Measurements from ENCODE around the gene PSMB5.

Gene PSMB5

DNA sequence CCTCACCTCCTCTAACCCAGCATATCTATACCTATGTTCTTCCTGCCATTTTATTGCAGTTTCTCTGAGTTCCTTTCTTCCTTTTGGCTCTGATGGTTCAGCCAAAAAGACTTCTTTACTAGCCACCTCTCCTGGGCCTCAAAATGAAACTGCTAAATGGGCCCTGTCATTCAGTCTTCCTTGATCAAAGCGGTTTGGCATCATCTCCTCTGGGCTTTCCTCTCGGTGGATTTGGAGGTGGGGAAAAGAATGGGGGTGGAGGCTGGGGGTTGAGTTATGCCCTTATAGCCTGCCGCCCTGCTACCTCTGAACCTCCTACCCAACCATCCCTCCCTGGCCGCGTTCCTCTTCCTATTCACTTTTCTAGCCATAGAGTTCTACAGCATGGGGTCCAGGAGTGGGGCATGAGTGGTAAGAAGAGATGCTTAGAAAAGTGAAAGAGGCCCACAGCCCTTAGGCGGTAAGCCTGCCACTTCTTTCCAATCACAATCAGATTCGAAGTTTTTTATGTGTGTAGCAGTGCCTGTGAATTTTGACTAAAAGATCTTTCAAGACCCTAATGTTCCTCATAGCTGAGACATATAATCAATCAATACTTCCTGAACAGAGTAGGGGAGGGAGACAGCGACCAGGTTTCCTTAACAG lies 54.8 kb downstream of the PSMB5 start:
- POLR2A ChIA-PET, result interaction anchor here (1.1 to 3.7 kb wide), 3 partner anchors 23 to 82 kb away, joined by 3 to 26 read pairs (median 20); partner anchors contain the start of genes HAUS4 and PRMT5
- Histone ChIP-seq H3K27ac (ENCODE audit: extremely low read depth, low read depth, low read length) (no peak overlapping the region), H3K4me1 (ENCODE audit: control insufficient read depth, insufficient read depth, low read length) (peaks cover 33% of the 10 kb centered on the region), H3K9me3 (ENCODE audit: control insufficient read depth, insufficient read depth, low read depth, low read length) (no peaks in the 10 kb centered on the region), H3K4me3 (ENCODE audit: low read depth, low read length) (peak overlapping the region; percentile 77), H3K36me3 (ENCODE audit: control insufficient read depth in 2 of 2, insufficient read depth in 1 of 2, low read length in 2 of 2) (peaks cover 0 to 14% of the 10 kb centered on the region in 2 experiments; a peak in 2 of 3 replicates)
- TF ChIP-seq ZNF302 (tag by site-specific recombination; IDR thresholded peaks at IDR 0.05; ENCODE audit: low read depth), result no peak
- peak; percentile 31 for TF ChIP-seq ZFHX2 (tag by site-specific recombination; conservative IDR thresholded peaks at IDR 0.05)
- CTCF ChIA-PET, result interaction anchor here (17.9 kb wide), 1 partner anchor 76 kb away, joined by 469 read pairs; the partner anchor contains the start of gene CDH24

DNA sequence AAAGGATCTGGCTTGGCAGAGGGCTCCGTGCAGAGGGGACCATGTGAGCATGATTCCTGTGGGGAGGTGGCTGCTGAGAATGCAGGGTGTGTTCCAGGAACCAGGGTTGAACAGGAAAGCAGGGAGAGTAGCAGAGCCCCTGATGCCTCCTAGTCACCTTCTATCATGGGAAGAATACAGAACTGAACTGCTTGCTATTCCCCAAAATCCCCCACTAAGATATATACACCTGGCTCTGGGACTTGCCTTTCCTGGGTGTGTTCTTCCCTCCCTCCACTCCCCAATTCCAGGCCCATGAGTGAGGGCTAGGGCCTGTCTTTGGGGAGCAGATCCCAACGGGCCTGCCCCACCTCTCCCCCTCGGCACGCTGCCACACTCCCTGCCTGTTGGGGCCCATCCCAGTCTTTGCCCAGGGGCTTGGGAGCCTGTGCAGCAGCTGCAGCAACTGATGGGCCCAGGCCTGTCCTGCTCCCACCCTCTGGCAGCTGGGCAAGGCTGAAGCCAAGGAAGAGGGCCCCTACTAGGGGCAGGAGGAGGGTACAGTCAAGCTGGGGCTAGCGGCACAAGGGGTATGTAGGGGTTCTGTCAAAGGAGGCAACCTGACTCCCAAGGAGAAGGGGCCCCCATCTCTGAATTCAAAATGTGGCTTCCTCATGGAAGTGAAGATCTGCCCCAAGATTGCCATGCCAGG lies 55.6 kb downstream of the PSMB5 start:
- CTCF ChIA-PET, result interaction anchor here (0.6 to 1.7 kb wide), 5 partner anchors 12 to 679 kb away, joined by 3 to 4 read pairs (median 3); no protein-coding TSS in a partner anchor
- Histone ChIP-seq H3K4me3 (ENCODE audit: low read depth, low read length) (no peak overlapping the region), H3K9me3 (ENCODE audit: control insufficient read depth, insufficient read depth, low read depth, low read length) (no peaks in the 10 kb centered on the region), H3K4me1 (ENCODE audit: control insufficient read depth, insufficient read depth, low read length) (peaks cover 33% of the 10 kb centered on the region), H3K27ac (ENCODE audit: extremely low read depth, low read depth, low read length) (no peak overlapping the region; the same call in 1 of the 2 replicates), H3K36me3 (ENCODE audit: control insufficient read depth in 2 of 2, insufficient read depth in 1 of 2, low read length in 2 of 2) (peaks cover 0 to 21% of the 10 kb centered on the region in 2 experiments; a peak in 2 of 3 replicates)
- POLR2A ChIA-PET, result interaction anchor here (1.6 to 2.6 kb wide), 3 partner anchors 23 to 83 kb away, joined by 6 to 26 read pairs (median 8); partner anchors contain the start of gene HAUS4
- TF ChIP-seq ZNF146 (tag by site-specific recombination; IDR thresholded peaks at IDR 0.05) (no peak), ZNF776 (tag by site-specific recombination; IDR thresholded peaks at IDR 0.05; ENCODE audit: borderline replicate concordance) (no peak), ZFP37 (tag by site-specific recombination; IDR thresholded peaks at IDR 0.05) (no peak), ZNF341 (tag by site-specific recombination; IDR thresholded peaks at IDR 0.05; ENCODE audit: low read depth) (0 out of 2 replicates have a peak, but pooled peaks have one; percentile 16), ZBTB17 (tag by site-specific recombination; IDR thresholded peaks at IDR 0.05) (peak; percentile 56; the same call in 1 of the 2 replicates), ZNF48 (tag by site-specific recombination; IDR thresholded peaks at IDR 0.05) (no peak), ZNF571 (tag by site-specific recombination; IDR thresholded peaks at IDR 0.05) (no peak), PRDM10 (tag by site-specific recombination; IDR thresholded peaks at IDR 0.05) (peak; percentile 71), ZSCAN16 (tag by site-specific recombination; IDR thresholded peaks at IDR 0.05) (no peak), HOXD13 (CRISPR knock-in tag; IDR thresholded peaks at IDR 0.05; ENCODE audit: borderline replicate concordance) (no peak), ZNF792 (tag by site-specific recombination; IDR thresholded peaks at IDR 0.05) (no peak), ZFP69B (tag by site-specific recombination; IDR thresholded peaks at IDR 0.05) (no peak), ZBTB20 (tag by site-specific recombination; IDR thresholded peaks at IDR 0.05) (0 out of 2 replicates have a peak, but pooled peaks have one; percentile 19), ZNF692 (tag by site-specific recombination; IDR thresholded peaks at IDR 0.05) (peak; percentile 75), ZFP41 (tag by site-specific recombination; IDR thresholded peaks at IDR 0.05; ENCODE audit: borderline replicate concordance) (no peak), OVOL3 (tag by site-specific recombination; IDR thresholded peaks at IDR 0.05) (no peak), ZNF214 (tag by site-specific recombination; IDR thresholded peaks at IDR 0.05; ENCODE audit: borderline replicate concordance) (no peak), ZBTB48 (tag by site-specific recombination; IDR thresholded peaks at IDR 0.05) (peak; percentile 38; the same call in 1 of the 2 replicates), ZNF791 (tag by site-specific recombination; IDR thresholded peaks at IDR 0.05) (no peak), ZNF529 (tag by site-specific recombination; IDR thresholded peaks at IDR 0.05; ENCODE audit: insufficient replicate concordance) (no peak), ZNF223 (tag by site-specific recombination; IDR thresholded peaks at IDR 0.05) (no peak)
- TF ChIP-seq, protein P1, sequence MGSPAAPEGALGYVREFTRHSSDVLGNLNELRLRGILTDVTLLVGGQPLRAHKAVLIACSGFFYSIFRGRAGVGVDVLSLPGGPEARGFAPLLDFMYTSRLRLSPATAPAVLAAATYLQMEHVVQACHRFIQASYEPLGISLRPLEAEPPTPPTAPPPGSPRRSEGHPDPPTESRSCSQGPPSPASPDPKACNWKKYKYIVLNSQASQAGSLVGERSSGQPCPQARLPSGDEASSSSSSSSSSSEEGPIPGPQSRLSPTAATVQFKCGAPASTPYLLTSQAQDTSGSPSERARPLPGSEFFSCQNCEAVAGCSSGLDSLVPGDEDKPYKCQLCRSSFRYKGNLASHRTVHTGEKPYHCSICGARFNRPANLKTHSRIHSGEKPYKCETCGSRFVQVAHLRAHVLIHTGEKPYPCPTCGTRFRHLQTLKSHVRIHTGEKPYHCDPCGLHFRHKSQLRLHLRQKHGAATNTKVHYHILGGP (tag by site-specific recombination; IDR thresholded peaks at IDR 0.05), result no peak
- TF ChIP-seq, protein P2, sequence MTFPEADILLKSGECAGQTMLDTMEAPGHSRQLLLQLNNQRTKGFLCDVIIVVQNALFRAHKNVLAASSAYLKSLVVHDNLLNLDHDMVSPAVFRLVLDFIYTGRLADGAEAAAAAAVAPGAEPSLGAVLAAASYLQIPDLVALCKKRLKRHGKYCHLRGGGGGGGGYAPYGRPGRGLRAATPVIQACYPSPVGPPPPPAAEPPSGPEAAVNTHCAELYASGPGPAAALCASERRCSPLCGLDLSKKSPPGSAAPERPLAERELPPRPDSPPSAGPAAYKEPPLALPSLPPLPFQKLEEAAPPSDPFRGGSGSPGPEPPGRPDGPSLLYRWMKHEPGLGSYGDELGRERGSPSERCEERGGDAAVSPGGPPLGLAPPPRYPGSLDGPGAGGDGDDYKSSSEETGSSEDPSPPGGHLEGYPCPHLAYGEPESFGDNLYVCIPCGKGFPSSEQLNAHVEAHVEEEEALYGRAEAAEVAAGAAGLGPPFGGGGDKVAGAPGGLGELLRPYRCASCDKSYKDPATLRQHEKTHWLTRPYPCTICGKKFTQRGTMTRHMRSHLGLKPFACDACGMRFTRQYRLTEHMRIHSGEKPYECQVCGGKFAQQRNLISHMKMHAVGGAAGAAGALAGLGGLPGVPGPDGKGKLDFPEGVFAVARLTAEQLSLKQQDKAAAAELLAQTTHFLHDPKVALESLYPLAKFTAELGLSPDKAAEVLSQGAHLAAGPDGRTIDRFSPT (tag by site-specific recombination; IDR thresholded peaks at IDR 0.05), result no peak

Data from HEK293 (cell line).